AG04450 (cell line): ENCODE results near the gene UIMC1. TPM values are rescaled to one million over a fixed set of nuclear protein-coding genes. Genes with fewer than 3 reads are reported as not detected.

ENCODE experiments used
- CTCF ChIA-PET: fragments of 300-600, 350-600 bp; formaldehyde crosslinking; extraction: SDS; loops from one replicate; lab custom pipeline; 2022; ENCODE audit warnings: antibody characterized with exemption, inconsistent platforms; lab: Charles Lee
- POLR2A ChIA-PET: fragments of 350-600 bp; formaldehyde crosslinking; extraction: SDS; loops from one replicate; lab custom pipeline; 2021; ENCODE audit warnings: antibody characterized with exemption, inconsistent platforms; lab: Yijun Ruan, JAX
- DNase-seq: peaks from one replicate; pipeline ENCODE4 v3.0.0-alpha.2; 2011; ENCODE audit warnings: low read depth, low spot score
- H3K27ac ChIP-seq: one replicate; pipeline ENCODE4 v1.5.1; 2012; ENCODE audit warnings: low read depth, low read length, control low read depth
- H3K27me3 ChIP-seq: one replicate; pipeline ENCODE4 v1.6.0; 2012; ENCODE audit warnings: low read length; ENCODE audit not compliant: control insufficient read depth, insufficient read depth
- H3K4me3 ChIP-seq: 2 replicates; pipeline ENCODE4 v1.5.1; 2011; ENCODE audit warnings: mild to moderate bottlenecking, low read depth, low read length, control low read depth
- H3K9me3 ChIP-seq: 2 replicates; pipeline ENCODE4 v1.5.1; 2012; ENCODE audit warnings: low read length; ENCODE audit not compliant: control insufficient read depth, insufficient read depth
- CTCF ChIP-seq: IDR thresholded peaks from 2 replicates; pipeline ENCODE4 v1.5.1; 2011; ENCODE audit warnings: low read depth, low read length, control low read depth, inconsistent platforms
- polyA plus RNA-seq: library from polyadenylated mRNA; depleted of rRNA; stranded (reverse); fragments of >200 nt; gene quantifications from 2 replicates; pipeline ENCODE4 v1.2.3, GENCODE V29; 2011

The UIMC1 gene
- polyA plus RNA-seq, 1 experiment = 27.8 TPM

GRCh38 chr5:176887252-176887849 is 119.2 kb downstream of the UIMC1 start:
- ChIA-PET POLR2A (no interaction called here), CTCF (interaction anchor here (0.6 to 1.0 kb wide), 2 partner anchors 26 to 227 kb away, joined by 3 read pairs; no protein-coding TSS in a partner anchor)
- H3K27me3 ChIP-seq = peaks cover 36% of the 10 kb centered on the region
- DNase-seq = no peak
- no peak overlapping the region for H3K4me3 ChIP-seq
- H3K27ac ChIP-seq = no peak overlapping the region
- H3K9me3 ChIP-seq = no peaks in the 10 kb centered on the region
- no peak for TF ChIP-seq CTCF

- TF ChIP-seq CTCF = no peak
- Histone ChIP-seq H3K27me3 (peaks cover 36% of the 10 kb centered on the region), H3K9me3 (no peaks in the 10 kb centered on the region), H3K4me3 (no peak overlapping the region), H3K27ac (no peak overlapping the region)
- DNase-seq = no peak
- ChIA-PET CTCF (no interaction called here), POLR2A (no interaction called here)
These were observed 120.0 kb downstream of the UIMC1 start for GRCh38 chr5:176886336-176887251.

GRCh38 chr5:176884571-176884890 is 122.0 kb downstream of the UIMC1 start:
- no peak for TF ChIP-seq CTCF
- H3K27me3 ChIP-seq = peaks cover 38% of the 10 kb centered on the region
- CTCF ChIA-PET = no interaction called here

GRCh38 chr5:176883700-176884570 is 122.6 kb downstream of the UIMC1 start:
- peaks cover 41% of the 10 kb centered on the region for H3K27me3 ChIP-seq
- no peak for TF ChIP-seq CTCF
- H3K27ac ChIP-seq = no peak overlapping the region
- ChIA-PET POLR2A (no interaction called here), CTCF (interaction anchor here (1.9 kb wide), 1 partner anchor 223 kb away, joined by 6 read pairs; no protein-coding TSS in a partner anchor)
- no peaks in the 10 kb centered on the region; the same call in 1 of the 2 replicates for H3K9me3 ChIP-seq
- DNase-seq = no peak
- no peak overlapping the region for H3K4me3 ChIP-seq

More at GRCh38 chr5:176884571-176884890, 122.0 kb downstream of the UIMC1 start:
- POLR2A ChIA-PET = interaction anchor here (0.5 kb wide), 1 partner anchor 456 kb away, joined by 3 read pairs; no protein-coding TSS in a partner anchor
- H3K27ac ChIP-seq = no peak overlapping the region
- DNase-seq = no peak
- H3K9me3 ChIP-seq = no peaks in the 10 kb centered on the region; the same call in 1 of the 2 replicates
- no peak overlapping the region for H3K4me3 ChIP-seq
